RPMI7951 (cell line): ENCODE measurements around the gene LRRC59. TPM values are rescaled to one million over a fixed set of nuclear protein-coding genes. Genes with fewer than 3 reads are reported as not detected.
"Not testable (repeated sequence)": the region's sequence is repeated elsewhere in the genome, so short reads cannot be mapped to it uniquely, and the experiment has no call there.

Experiments used
- DNase-seq: peaks from one replicate; pipeline ENCODE4 v3.0.0-alpha.2; 2012; ENCODE audit warnings: low read depth
- total RNA-seq: library from RNA; depleted of rRNA; stranded (reverse); fragments of >200 nt; shearing (Covaris generic); gene quantifications from 2 replicates; pipeline ENCODE4 v1.2.3, GENCODE V29; 2014; rRNA removed

Gene LRRC59
- total RNA-seq = 141 and 143 TPM in 2 replicates

GRCh38 chr17:50397111-50397918 lies at the start of gene LRRC59:
LRRC59 (minus strand) TSS chr17:50397523; CDS start chr17:50397317, 206 bp downstream.
- peak; percentile 79 for DNase-seq

DNA sequence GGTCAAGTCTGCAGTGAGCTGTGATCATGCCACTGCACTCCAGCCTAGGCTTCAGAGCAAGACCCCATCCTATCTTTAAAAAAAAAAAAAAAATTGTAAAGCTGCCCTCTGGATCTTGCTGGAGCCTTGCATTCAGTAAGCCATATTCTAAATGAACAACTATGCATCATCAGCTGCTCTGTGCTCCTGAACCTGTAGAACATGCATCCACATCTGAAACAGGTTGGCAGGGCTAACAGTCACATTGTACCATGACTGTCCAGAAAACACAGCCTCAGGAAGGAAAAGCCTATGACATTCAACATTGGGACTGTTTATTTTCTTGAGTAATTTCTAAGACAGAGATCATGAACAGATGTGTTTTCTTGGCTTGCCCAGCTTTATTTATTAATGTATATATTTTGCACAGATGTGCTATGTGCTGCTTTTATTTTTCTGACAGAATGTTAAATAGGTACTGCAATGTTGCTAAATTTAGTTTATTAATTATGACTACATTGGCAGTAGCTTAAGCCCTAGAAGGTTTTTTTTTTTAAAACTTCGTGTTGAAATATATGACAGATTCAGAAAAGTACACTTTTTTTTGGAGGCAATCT lies 48.5 kb upstream of the LRRC59 start:
- DNase-seq = no peak

DNA sequence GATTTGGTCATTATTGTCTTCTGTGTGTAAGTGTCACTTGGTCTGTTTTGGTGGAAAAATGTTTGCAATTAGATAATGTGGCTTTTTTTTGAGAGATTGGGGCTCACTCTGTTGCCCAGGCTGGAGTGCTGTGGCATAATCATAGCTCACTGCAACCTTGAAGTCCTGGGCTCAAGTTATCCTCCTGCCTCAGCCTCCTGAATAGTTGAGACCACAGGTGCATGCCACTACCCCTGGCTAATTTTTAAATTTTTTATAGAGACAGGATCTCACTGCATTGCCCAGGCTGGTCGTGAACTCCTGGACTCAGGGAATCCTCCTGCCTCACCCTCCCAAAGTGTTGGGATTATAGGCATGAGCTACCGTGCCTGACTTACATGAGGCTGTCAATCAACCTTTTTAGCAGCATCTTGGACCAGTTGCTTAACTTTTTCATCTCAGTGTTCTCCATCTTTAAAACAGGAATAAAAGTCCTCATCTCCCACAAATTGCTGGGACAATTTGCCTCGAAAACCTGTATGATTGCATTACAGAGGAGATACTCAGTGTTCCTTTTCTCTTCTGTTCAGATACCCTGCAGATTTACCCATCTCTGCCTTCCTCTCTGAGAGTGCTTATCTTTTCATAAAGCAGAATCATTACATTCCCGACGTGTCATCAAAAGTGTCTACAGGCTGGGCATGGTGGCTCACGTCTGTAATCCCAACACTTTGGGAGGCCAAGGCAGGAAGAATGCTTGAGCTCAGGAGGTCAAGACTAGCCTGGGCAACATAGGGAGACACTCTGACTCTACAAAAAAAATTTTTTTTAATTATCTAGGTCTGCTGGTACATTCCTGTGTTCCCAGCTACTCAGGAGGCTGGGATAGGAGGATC lies 47.8 kb upstream of the LRRC59 start:
- no peak for DNase-seq

DNA sequence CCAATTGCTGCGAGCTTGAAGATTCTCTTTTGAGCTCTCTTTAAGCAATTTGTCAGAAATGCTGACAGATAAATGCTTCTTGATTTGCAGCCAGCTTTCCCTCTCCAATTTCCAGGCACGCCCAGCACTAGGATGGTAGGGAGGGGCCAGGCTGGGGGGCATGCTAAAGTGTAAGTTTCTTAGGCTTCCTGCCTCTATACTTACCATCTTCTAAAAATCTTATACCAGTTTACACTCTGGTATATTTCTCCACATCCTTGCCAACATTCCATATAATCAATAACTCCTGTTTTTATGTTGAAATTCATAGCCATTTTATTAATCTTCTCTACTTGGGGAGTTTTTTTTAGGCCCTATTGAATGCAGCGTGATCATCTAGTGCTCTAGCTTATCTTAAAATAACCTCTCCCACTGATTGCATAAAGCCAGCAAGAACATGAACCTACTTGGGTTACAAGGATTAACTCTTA lies 46.2 kb upstream of the LRRC59 start:
- DNase-seq = no peak

GRCh38 chr17:50440838-50441829 lies 43.8 kb upstream of the LRRC59 start:
- DNase-seq = no peak

DNA sequence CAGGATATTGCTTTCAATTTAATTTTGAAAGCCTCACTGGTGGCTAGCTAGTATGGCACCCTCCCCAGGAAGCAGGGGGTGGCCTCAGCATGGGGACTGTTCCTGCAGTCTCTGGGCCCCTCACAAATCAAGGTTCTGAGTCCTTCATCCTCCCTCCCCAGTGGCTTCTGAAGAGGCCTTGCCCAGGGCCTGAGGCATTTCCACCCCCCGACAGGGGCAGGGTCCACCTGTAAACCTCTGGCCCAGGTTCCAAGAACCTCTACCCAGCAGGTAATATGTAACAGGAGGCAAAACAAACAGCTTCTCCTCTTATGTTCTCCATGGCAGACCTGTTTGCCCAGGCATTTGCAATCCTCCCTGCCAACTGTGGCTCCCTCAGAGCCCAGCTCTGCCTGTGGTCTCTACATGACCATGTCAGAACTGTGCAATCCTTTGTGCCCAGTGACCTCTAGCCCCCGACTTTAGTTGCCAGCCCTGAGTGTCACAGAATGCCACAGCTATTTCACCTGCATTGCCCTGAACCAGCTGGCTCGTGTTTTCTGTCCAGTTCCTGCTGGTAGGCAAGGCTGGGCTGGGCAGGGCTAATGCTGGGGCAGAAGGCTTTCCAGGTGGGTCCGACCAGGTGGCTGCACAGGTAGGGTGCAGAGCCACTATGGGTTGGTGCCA lies 43.0 kb upstream of the LRRC59 start:
- DNase-seq = no peak

- no peak for DNase-seq
These were observed 41.7 kb upstream of the LRRC59 start for GRCh38 chr17:50439008-50439407.

- DNase-seq = no peak
These were observed 40.1 kb upstream of the LRRC59 start for GRCh38 chr17:50437409-50437808.

DNA sequence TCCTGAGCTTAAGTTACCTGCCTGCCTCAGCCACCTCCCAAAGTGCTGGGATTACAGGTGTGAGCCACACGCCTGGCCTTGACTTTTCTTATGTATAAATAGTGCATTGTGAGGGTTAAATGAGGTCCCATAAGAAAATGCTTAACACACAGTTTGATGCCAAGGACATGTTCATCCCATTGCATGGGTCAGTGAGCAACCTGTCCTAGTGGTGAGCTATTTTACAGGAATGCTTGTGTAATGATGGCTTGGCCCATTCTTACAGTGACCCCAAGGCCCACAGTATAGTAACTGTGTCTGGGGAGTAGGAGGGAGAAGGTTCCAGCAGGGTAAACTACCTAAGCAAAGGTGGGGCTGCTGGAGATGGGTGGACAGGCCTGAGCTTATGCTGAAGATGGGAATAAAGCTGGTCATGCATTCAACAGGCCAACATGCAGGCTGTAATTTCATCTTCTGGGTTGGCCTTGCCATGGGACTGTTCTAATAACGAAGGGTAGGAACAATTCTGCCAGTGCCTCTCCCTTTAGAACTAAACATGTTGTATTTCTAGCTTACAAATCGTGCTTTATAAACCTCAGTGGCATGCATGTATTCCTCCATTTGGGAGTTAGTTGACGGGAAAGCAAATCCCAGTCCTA lies 34.9 kb upstream of the LRRC59 start:
- DNase-seq = no peak

GRCh38 chr17:50430821-50431618 lies 33.7 kb upstream of the LRRC59 start:
- DNase-seq = no peak

DNA sequence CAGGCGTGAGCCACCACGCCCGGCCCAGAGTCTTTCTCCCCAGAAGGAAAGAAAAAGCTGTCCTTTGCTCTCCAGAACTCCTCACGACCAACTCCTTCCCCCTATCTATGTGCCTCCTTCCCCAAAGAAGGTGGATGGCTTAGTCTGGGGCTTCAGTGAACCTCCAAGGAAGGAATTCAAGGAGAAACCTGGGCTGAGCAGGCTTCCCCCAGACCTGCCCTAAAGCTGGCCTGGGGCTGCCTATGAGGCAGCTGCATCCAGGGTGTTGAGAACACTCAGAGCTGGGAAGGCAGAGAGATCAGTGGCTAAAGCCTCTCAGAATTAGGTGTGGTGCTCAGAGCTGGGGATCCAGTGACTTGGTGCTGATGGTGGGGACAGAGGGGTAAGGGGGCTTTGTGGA lies 32.5 kb upstream of the LRRC59 start:
- no peak for DNase-seq

DNA sequence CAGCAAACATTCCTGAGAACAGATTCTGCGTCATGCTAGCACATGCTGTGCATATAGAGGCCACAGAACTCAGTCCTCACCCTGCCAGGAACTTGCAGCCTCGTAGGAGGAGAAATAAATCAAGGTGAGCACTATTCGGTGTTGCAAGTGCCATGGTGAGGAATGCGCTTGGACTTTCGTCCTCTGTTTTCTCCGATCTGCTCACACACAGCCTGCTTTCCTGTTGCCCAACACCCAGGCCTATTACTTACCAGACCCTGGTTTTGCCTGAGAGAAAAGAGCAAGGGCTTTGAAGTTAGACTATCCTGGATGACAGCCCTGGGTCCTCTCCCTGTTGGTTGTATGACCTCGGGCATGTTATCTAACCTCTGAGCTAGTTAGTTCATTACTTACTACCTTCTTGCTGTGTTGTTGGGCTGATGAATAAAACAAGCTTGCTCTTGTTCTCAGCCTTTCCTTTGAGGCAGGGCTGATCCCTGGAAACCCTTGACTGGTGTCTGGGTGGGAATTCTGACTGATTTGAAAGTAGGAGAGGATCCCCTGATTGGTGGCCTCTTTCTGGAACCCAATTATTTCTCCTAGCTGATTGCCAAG lies 31.6 kb upstream of the LRRC59 start:
- no peak for DNase-seq

DNA sequence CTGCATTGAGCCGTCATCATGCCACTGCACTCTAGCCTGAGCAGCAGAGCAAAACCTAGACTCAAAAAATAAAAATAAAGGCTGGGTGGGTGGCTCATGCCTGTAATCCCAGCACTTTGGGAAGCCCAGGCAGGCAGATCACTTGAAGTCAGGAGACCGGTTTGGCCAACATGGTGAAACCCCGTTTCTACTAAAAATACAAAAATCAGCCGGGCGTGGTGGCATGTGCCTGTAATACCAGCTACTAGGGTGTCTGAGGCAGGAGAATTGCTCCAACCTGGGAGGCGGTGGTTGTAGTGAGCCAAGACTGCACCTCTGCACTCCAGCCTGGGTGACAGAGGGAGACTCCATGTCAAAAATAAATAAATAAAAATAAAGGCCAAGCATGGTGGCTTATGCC lies 30.8 kb upstream of the LRRC59 start:
- DNase-seq = not testable (repeated sequence)

- peak; percentile 47 for DNase-seq
These were observed 29.8 kb upstream of the LRRC59 start for GRCh38 chr17:50426814-50427787.

DNA sequence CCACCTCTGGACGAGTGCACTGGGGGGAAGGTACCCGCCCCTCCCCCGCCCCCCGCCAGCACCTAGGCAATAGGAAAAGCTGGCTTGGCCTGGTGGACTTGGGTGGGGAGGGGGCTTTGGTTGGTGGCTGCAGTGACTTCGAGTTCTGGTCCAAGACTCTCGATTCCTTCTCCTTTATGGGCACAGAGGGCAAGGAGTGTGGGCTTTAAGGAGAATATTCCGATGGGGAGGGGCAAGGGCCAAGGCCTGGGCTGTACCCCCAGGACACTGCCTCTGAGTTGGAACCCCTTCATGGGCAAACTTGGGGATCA lies 29.1 kb upstream of the LRRC59 start:
- DNase-seq = no peak

- peak; percentile 62 for DNase-seq
These were observed 28.6 kb upstream of the LRRC59 start, which contains the start of gene ACSF2 for GRCh38 chr17:50425682-50426471. ACSF2 (plus strand) TSS chr17:50426218; CDS start chr17:50426262, 44 bp downstream.
